NCI-H187 (cell line): ENCODE measurements around the gene DDX5.
"Not testable (repeated sequence)": the region's sequence is repeated elsewhere in the genome, so short reads cannot be mapped to it uniquely, and the experiment has no call there.

Experiments used
- DNase-seq, 2 experiments: peaks; one replicate each; lab custom pipeline; 2025; lab: John Stamatoyannopoulos, UW

The DDX5 gene

GRCh38 chr17:64492481-64493109 is 13.5 kb downstream of the DDX5 start:
- no peak for DNase-seq

- no peak for DNase-seq
Observed at GRCh38 chr17:64491994-64492393, 14.1 kb downstream of the DDX5 start.

- no peak for DNase-seq
Observed at GRCh38 chr17:64491034-64491860, 14.8 kb downstream of the DDX5 start.

- no peak for DNase-seq
Observed at GRCh38 chr17:64488301-64488700, 17.8 kb downstream of the DDX5 start.

GRCh38 chr17:64484380-64484779 is 21.7 kb downstream of the DDX5 start:
- DNase-seq, result no peak

- DNase-seq, result no peak
Observed at GRCh38 chr17:64480951-64481350, 25.1 kb downstream of the DDX5 start.

GRCh38 chr17:64477849-64478248 is 28.2 kb downstream of the DDX5 start:
- DNase-seq, result no peak

GRCh38 chr17:64472564-64472963 is 33.5 kb downstream of the DDX5 start:
- no peak for DNase-seq

GRCh38 chr17:64471440-64471839 is 34.6 kb downstream of the DDX5 start:
- DNase-seq, result no peak

- DNase-seq, result no peak
Observed at GRCh38 chr17:64470625-64471024, 35.5 kb downstream of the DDX5 start.

- not testable (repeated sequence) for DNase-seq
Observed at GRCh38 chr17:64466834-64467233, 39.3 kb downstream of the DDX5 start.

- no peak for DNase-seq
Observed at GRCh38 chr17:64466019-64466735, 39.9 kb downstream of the DDX5 start.

- DNase-seq, result no peak
Observed at GRCh38 chr17:64461788-64462187, 44.3 kb downstream of the DDX5 start.

- no peak for DNase-seq
Observed at GRCh38 chr17:64460955-64461354, 45.1 kb downstream of the DDX5 start.

- not testable (repeated sequence) for DNase-seq
Observed at GRCh38 chr17:64459818-64460217, 46.3 kb downstream of the DDX5 start.

- DNase-seq, result no peak
Observed at GRCh38 chr17:64459284-64459747, 46.8 kb downstream of the DDX5 start.

- DNase-seq, result no peak
Observed at GRCh38 chr17:64458756-64459155, 47.3 kb downstream of the DDX5 start.

- no peak for DNase-seq
Observed at GRCh38 chr17:64457156-64457555, 48.9 kb downstream of the DDX5 start.

- DNase-seq, result no peak
Observed at GRCh38 chr17:64455993-64456885, 49.9 kb downstream of the DDX5 start.

- DNase-seq, result no peak
Observed at GRCh38 chr17:64449545-64449944, 56.5 kb downstream of the DDX5 start.

- DNase-seq, result no peak
Observed at GRCh38 chr17:64448665-64449512, 57.2 kb downstream of the DDX5 start, which contains the start of gene MILR1. TSS of gene MILR1 (plus strand) at chr17:64449115. CDS start at chr17:64449169, 54 bp downstream.
